Neural crest cell (in vitro differentiated cells): ENCODE data around the gene ZP1. TPM values are rescaled to one million over a fixed set of nuclear protein-coding genes. Genes with fewer than 3 reads are reported as not detected.

Source experiments
- DNase-seq: peaks from one replicate; pipeline ENCODE4 v3.0.0; 2021; ENCODE audit warnings: low read depth, mixed read lengths, low spot score
- H3K27ac Mint-ChIP-seq: one replicate; pipeline ENCODE4 v1.8.0; 2021; ENCODE audit warnings: mild to moderate bottlenecking, mixed read lengths; ENCODE audit not compliant: unreplicated experiment
- H3K27me3 Mint-ChIP-seq: 2 replicates; pipeline ENCODE4 v1.8.0; 2021; ENCODE audit warnings: low read depth, mild to moderate bottlenecking, mixed read lengths
- H3K36me3 Mint-ChIP-seq: 2 replicates; pipeline ENCODE4 v1.8.0; 2021; ENCODE audit warnings: low read depth, mild to moderate bottlenecking, mixed read lengths
- H3K4me1 Mint-ChIP-seq: 2 replicates; pipeline ENCODE4 v1.8.0; 2021; ENCODE audit warnings: mixed read lengths
- H3K4me3 Mint-ChIP-seq: one replicate; pipeline ENCODE4 v1.8.0; 2021; ENCODE audit warnings: mild to moderate bottlenecking, mixed read lengths
- H3K9me3 Mint-ChIP-seq: 2 replicates; pipeline ENCODE4 v1.8.0; 2021; ENCODE audit warnings: mixed read lengths
- total RNA-seq: library from RNA; stranded (reverse); gene quantifications from 2 replicates; pipeline ENCODE4 v1.2.1, GENCODE V29; 2021
- TF ChIP-seq, protein P1 (sequence below): fragments of 200-600 bp; sonication (generic); conservative IDR thresholded peaks from 2 replicates; pipeline ENCODE4 v1.5.0; 2021; ENCODE audit warnings: antibody characterized with exemption, mild to moderate bottlenecking

ZP1 gene
- total RNA-seq, 1 donor from 2014 or later: not detected

DNA sequence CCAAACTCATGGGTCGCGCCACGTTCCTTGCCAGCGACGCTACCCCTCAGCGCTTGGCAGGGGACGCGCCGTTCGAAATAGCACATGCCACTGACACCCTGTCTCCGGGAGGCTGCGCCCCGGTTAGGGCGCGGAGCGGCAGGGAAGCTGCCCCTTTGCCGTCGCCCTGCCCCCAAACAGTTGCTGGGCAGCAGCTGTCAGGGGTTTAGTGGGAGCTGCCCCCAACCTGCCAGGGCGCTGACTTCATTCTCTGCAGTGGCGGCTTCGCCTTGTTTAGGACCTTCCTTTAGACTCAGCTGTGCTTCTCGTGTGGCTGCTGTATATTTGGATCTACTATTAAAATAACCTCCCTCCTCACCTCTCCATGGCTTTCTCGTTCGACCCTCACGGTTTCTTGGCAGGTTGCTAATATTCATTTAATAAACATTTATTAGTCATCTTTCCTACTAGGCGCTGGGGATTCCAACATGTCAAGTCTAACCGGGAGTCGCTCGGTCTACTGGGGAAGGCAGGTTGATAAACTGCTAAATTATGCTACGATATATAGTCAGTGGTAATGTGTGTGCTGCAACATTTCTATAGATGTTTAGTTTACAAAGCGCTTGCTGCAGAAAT lies 47.4 kb downstream of the ZP1 start:
- Mint-ChIP-seq H3K27ac (peak overlapping the region; percentile 93), H3K36me3 (peaks cover 2% of the 10 kb centered on the region), H3K4me1 (peaks cover 41% of the 10 kb centered on the region), H3K9me3 (no peaks in the 10 kb centered on the region), H3K4me3 (peak overlapping the region; percentile 97), H3K27me3 (peaks cover 14% of the 10 kb centered on the region)
- peak; percentile 25 for DNase-seq
- TF ChIP-seq, protein P1, sequence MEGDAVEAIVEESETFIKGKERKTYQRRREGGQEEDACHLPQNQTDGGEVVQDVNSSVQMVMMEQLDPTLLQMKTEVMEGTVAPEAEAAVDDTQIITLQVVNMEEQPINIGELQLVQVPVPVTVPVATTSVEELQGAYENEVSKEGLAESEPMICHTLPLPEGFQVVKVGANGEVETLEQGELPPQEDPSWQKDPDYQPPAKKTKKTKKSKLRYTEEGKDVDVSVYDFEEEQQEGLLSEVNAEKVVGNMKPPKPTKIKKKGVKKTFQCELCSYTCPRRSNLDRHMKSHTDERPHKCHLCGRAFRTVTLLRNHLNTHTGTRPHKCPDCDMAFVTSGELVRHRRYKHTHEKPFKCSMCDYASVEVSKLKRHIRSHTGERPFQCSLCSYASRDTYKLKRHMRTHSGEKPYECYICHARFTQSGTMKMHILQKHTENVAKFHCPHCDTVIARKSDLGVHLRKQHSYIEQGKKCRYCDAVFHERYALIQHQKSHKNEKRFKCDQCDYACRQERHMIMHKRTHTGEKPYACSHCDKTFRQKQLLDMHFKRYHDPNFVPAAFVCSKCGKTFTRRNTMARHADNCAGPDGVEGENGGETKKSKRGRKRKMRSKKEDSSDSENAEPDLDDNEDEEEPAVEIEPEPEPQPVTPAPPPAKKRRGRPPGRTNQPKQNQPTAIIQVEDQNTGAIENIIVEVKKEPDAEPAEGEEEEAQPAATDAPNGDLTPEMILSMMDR: no peak

DNA sequence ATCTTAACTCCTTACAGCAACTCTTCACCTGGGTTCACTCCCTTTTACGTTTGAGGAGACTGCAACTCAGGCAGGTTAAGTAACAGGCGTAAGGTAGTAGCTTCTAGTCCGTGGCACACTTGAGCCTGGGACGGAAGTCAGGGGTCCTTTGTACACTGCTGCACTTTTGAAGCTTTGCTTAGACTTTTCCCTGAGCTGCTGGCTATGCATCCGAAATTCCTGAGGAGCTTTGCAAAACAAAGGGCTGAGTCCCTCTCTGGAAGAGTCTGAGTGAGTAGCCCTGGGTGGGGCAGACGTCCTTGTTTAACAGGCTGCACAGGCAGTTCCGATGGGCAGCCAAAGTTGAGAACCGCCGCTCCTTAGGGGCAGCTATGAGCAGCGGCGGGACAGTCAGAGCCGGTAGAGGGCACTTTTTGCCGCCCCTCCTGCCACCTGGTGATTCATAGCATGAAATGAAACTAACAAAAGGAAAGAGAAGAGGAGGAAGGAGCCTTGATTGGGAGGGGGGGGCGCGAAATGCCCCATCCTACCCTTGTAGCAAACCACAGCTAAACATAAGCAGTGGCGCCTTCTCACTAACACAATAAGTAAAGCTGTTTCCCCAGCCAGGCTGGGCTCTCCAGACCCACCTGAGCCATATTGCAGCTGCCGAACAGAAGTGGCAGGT lies 48.0 kb downstream of the ZP1 start:
- H3K36me3 Mint-ChIP-seq: peaks cover 3% of the 10 kb centered on the region
- peak overlapping the region; percentile 23 for H3K27ac Mint-ChIP-seq
- no peak for DNase-seq
- TF ChIP-seq, protein P1: no peak
- no peaks in the 10 kb centered on the region for H3K9me3 Mint-ChIP-seq
- peaks cover 41% of the 10 kb centered on the region for H3K4me1 Mint-ChIP-seq
- peak overlapping the region; percentile 97 for H3K4me3 Mint-ChIP-seq
- peaks cover 10% of the 10 kb centered on the region for H3K27me3 Mint-ChIP-seq

DNA sequence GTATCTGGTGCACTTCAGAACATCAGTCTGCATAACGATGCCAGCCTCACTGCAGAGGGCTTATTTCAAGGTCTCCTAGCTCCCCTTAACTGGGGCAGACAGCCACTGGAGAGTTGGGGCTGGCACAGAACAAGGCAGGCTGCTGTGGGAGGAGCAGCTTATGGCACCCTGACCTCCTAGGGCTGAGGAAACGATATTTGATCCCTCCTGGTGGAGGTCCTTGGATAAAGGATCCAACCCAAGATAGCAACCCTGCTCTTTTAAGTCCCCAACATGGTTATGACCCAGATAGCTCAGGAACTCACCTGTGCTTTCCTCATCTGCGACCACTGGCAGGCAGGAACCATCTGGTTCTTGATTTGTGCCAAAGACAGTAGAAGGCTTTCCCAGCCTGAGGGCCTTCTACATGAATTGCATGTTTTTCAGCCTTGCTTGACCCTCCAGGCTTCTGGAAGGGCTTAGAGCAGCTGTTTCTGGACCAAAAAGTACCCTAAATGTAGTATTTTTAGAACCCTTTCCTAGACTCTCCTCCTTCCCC lies 49.4 kb downstream of the ZP1 start:
- TF ChIP-seq, protein P1: no peak
- H3K36me3 Mint-ChIP-seq: peaks cover 12% of the 10 kb centered on the region
- peaks cover 2% of the 10 kb centered on the region for H3K27me3 Mint-ChIP-seq
- H3K9me3 Mint-ChIP-seq: no peaks in the 10 kb centered on the region
- peaks cover 41% of the 10 kb centered on the region for H3K4me1 Mint-ChIP-seq
- no peak for DNase-seq
- no peak overlapping the region for H3K27ac Mint-ChIP-seq
- H3K4me3 Mint-ChIP-seq: peak overlapping the region; percentile 47

DNA sequence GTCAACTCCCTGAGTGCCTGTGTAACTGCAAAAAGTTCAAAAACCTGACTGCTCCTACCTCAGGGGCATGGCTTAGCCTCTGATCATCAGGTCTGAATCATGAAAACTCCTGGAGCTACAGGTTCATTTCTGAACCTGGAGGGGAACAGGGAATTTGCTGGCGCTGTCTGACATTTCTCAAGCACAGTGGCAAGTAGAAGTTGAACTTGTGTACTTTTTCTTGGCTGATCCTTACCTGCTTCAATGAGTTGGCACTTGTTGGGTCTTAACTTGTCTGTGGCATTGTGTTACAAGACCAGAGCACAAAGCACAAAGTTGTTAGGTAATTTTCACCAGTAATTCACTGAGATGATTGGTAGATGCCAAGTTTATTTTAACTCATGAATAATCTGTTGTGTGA lies 49.9 kb downstream of the ZP1 start:
- TF ChIP-seq, protein P1: no peak
- peak overlapping the region; percentile 47 for H3K4me3 Mint-ChIP-seq

DNA sequence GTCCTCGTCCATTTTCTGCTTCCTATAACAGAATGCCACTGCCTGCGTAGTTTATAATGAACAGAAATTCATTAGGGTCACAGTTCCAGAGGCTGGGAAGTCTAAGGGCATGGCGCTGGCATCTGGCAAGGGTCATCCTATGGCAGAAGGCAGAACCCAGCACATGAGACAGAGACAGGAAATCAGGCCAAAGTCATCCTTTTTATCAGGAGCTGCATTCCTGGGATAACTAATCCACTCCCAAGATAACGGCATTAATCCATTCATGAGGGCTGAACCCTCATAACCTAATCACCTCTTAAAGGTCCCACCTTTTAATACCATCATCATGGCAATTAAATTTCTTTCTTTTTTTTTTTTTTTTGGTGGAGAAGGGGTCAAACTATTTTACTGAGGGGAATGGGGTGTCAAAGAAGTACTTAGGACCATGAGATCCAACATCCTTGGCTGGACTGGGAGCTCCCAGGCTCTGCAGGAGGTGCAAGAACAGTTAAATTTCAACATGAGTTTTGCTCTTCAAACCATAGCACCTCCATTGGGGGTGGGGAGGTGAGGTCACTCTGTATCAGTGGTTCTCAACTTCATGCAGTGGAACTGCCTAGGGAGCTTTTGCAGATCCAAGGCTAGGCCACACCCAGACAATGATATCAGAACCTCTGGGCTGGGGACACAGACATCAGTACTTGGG lies 51.1 kb downstream of the ZP1 start:
- H3K4me3 Mint-ChIP-seq: peak overlapping the region; percentile 9
- H3K27ac Mint-ChIP-seq: no peak overlapping the region
- H3K9me3 Mint-ChIP-seq: no peaks in the 10 kb centered on the region
- TF ChIP-seq, protein P1: no peak
- no peaks in the 10 kb centered on the region for H3K27me3 Mint-ChIP-seq
- no peak for DNase-seq
- peaks cover 16% of the 10 kb centered on the region for H3K36me3 Mint-ChIP-seq
- peaks cover 37% of the 10 kb centered on the region for H3K4me1 Mint-ChIP-seq

More for the DNA sequence above, 49.9 kb downstream of the ZP1 start:
- no peak for DNase-seq
- Mint-ChIP-seq H3K4me1 (peaks cover 37% of the 10 kb centered on the region), H3K27ac (no peak overlapping the region), H3K36me3 (peaks cover 13% of the 10 kb centered on the region), H3K27me3 (no peaks in the 10 kb centered on the region), H3K9me3 (no peaks in the 10 kb centered on the region)
